ENCODE measurements around the gene DGAT2L6.

DGAT2L6 gene

GRCh38 chrX:70252491-70252890, 75.2 kb downstream of the DGAT2L6 start:
- Histone ChIP-seq H3K27me3 (ENCODE audit: control insufficient read depth, insufficient read depth, low read length) (no peaks in the 10 kb centered on the region), H3K36me3 (ENCODE audit: control insufficient read depth, insufficient read depth, low read length) (no peaks in the 10 kb centered on the region), H3K27ac (no peak overlapping the region), H3K4me2 (ENCODE audit: low read length) (no peak overlapping the region), H3K4me3 (ENCODE audit: low read depth, low read length) (no peak overlapping the region), H3K9ac (no peak overlapping the region), H3K4me1 (no peaks in the 10 kb centered on the region), H2AFZ (no peak overlapping the region), H3K9me3 (ENCODE audit: control insufficient read depth, low read length) (no peaks in the 10 kb centered on the region), H3K79me2 (no peaks in the 10 kb centered on the region)
- no peak for TF ChIP-seq CTCF (IDR thresholded peaks at IDR 0.05)

- Histone ChIP-seq H3K4me1 (no peaks in the 10 kb centered on the region), H3K9me3 (ENCODE audit: control insufficient read depth, low read length) (no peaks in the 10 kb centered on the region), H3K79me2 (no peaks in the 10 kb centered on the region), H3K9ac (no peak overlapping the region), H3K27ac (no peak overlapping the region), H2AFZ (no peak overlapping the region), H3K27me3 (ENCODE audit: control insufficient read depth, insufficient read depth, low read length) (no peaks in the 10 kb centered on the region), H3K4me3 (ENCODE audit: low read depth, low read length) (no peak overlapping the region), H3K4me2 (ENCODE audit: low read length) (no peak overlapping the region), H3K36me3 (ENCODE audit: control insufficient read depth, insufficient read depth, low read length) (no peaks in the 10 kb centered on the region)
- TF ChIP-seq CTCF (IDR thresholded peaks at IDR 0.05): no peak
Observed at GRCh38 chrX:70253377-70254062, 76.2 kb downstream of the DGAT2L6 start.

GRCh38 chrX:70254063-70254400, 76.7 kb downstream of the DGAT2L6 start:
- Histone ChIP-seq H3K27ac (no peak overlapping the region), H3K9me3 (ENCODE audit: control insufficient read depth, low read length) (no peaks in the 10 kb centered on the region), H3K9ac (no peak overlapping the region), H3K4me2 (ENCODE audit: low read length) (no peak overlapping the region), H3K4me3 (ENCODE audit: low read depth, low read length) (no peak overlapping the region), H3K79me2 (no peaks in the 10 kb centered on the region), H3K4me1 (no peaks in the 10 kb centered on the region), H3K36me3 (ENCODE audit: control insufficient read depth, insufficient read depth, low read length) (no peaks in the 10 kb centered on the region), H3K27me3 (ENCODE audit: control insufficient read depth, insufficient read depth, low read length) (no peaks in the 10 kb centered on the region), H2AFZ (no peak overlapping the region)
- no peak for TF ChIP-seq CTCF (IDR thresholded peaks at IDR 0.05)

- Histone ChIP-seq H3K4me1 (no peaks in the 10 kb centered on the region), H3K79me2 (no peaks in the 10 kb centered on the region), H2AFZ (no peak overlapping the region), H3K27me3 (ENCODE audit: control insufficient read depth, insufficient read depth, low read length) (no peaks in the 10 kb centered on the region), H3K9me3 (ENCODE audit: control insufficient read depth, low read length) (no peaks in the 10 kb centered on the region), H3K27ac (no peak overlapping the region), H3K4me2 (ENCODE audit: low read length) (no peak overlapping the region), H3K4me3 (ENCODE audit: low read depth, low read length) (no peak overlapping the region), H3K36me3 (ENCODE audit: control insufficient read depth, insufficient read depth, low read length) (no peaks in the 10 kb centered on the region), H3K9ac (no peak overlapping the region)
- no peak for TF ChIP-seq CTCF (IDR thresholded peaks at IDR 0.05)
Observed at GRCh38 chrX:70254909-70255308, 77.6 kb downstream of the DGAT2L6 start.

Measured in parathyroid adenoma (tissue), 2 donors.